Measurements from ENCODE around the gene GPR52.

GPR52 gene

GRCh38 chr1:174466607-174467006, 18.8 kb downstream of the GPR52 start:
- no peak for DNase-seq (ENCODE audit: low read depth in 2 of 2)

- no peak for DNase-seq (ENCODE audit: low read depth in 2 of 2)
Observed at GRCh38 chr1:174469052-174469451, 21.3 kb downstream of the GPR52 start.

GRCh38 chr1:174469687-174470086, 21.9 kb downstream of the GPR52 start:
- no peak for DNase-seq (ENCODE audit: low read depth in 2 of 2)

DNA sequence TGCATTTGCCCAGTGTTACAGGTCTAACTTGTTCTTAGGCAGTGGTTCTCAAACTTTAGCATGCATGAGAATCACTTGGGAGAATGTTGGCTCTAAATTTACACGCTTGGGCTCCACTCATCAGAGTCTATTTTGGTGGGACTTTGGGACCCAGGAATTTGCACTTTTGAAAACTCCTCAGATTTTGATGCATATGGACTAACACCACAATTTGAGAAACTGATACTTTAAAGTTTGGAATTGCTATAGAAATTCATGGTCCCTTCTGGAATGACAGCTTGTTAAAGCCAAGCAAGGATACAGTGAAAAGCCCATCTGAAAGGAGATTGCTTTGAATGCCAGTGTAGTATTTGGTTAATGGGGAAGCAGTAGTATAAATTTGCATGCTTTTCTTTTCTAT, 31.5 kb downstream of the GPR52 start:
- no peak for DNase-seq (ENCODE audit: low read depth in 2 of 2)

DNA sequence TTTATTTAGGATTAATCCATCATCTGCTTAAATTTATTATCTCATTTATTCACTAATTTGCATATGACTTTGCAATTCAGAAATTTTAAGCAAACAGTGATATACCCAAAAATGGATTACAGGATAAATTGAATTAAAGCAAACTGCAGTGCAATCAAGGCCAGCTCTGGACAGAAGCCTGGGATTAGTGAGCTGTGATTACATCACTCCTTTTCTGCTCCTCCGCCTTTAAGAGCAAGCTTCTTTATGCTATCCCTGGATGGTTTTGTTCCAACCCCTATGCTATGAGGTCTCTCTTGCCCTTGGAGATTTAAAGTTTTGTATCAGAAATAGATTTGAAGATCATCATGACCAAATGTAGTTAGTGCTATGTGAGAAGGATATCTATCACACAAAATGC, 32.6 kb downstream of the GPR52 start:
- no peak for DNase-seq (ENCODE audit: low read depth in 2 of 2)

DNA sequence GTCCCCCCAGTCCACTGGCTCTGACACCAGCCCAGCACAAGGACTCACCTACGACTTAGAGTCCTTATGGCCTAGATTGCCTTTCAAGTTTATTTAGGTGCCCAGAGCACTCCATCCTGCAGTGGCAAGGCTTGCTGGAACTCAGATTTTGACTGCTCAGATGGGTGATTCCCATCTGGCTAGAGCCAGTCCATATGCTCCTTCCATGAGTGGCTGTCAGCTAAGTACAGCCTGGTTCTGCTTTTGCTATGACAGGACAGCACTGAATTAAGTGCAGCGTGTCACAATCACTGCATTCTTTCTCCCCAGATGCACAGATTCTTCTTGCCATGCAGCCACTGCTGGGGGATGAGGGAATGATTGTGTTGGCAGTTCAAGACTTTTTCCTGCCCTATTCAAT, 43.8 kb downstream of the GPR52 start:
- no peak for DNase-seq (ENCODE audit: low read depth in 2 of 2)

DNA sequence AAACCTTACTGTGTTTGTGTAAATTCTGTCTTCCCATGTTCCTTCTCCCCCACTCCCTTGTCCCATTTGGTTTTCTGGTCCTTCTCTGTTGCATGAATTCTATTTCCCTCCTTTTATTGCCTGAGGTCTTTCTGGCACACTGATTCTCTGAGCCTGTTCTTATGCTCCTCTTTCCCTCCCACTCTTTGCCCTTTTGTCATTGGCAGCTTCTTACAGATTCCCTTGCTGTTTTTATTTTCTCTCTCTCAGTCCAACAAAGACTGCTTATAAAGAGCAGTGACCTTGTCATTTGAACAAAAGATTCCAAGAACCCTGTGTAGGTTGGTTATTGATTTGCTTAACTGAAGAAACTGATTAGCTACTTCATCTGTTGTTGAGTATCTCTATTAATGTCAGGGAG, 49.7 kb downstream of the GPR52 start:
- no peak for DNase-seq (ENCODE audit: low read depth in 2 of 2)
